Ovary (tissue), 10 donors: Measurements from ENCODE around the gene NKX1-2. TPM values are rescaled to one million over a fixed set of nuclear protein-coding genes. Genes with fewer than 3 reads are reported as not detected.

ENCODE experiments used
- DNase-seq, 5 donors: peaks; one replicate each; pipeline ENCODE4 v3.0.0-alpha.2; 2019 to 2020
- H3K27ac ChIP-seq, 2 donors: fragments of 200-600 bp; one replicate each; pipeline versions ENCODE4 v1.5.1 to v1.8.0; 2019 to 2022
- H3K27me3 ChIP-seq: fragments of 200-600 bp; one replicate; pipeline ENCODE4 v1.8.0; 2022
- H3K36me3 ChIP-seq: fragments of 200-600 bp; sonication (generic); one replicate; pipeline ENCODE4 v1.5.1; 2019
- H3K4me1 ChIP-seq: one replicate; pipeline ENCODE4 v1.8.1; 2013; ENCODE audit warnings: mild to moderate bottlenecking, moderate library complexity; ENCODE audit not compliant: insufficient read depth
- H3K4me3 ChIP-seq: fragments of 200-600 bp; sonication (generic); one replicate; pipeline ENCODE4 v1.5.1; 2017
- H3K9me3 ChIP-seq, 2 donors: fragments of 200-600 bp in 1 of 2; sonication (generic) in 1 of 2; one replicate each; pipeline versions ENCODE4 v1.5.1 to v1.8.1; 2013 to 2019; ENCODE audit warnings: mild to moderate bottlenecking in 1 of 2, moderate library complexity in 1 of 2
- CTCF ChIP-seq, 3 donors: fragments of 450-650 bp in 2 of 3; fragments of 200-600 bp in 1 of 3; IDR thresholded peaks; one replicate each; pipeline versions ENCODE4 v1.5.1 to v1.8.0; 2016 to 2022; ENCODE audit warnings: antibody characterized with exemption in 3 of 3, mild to moderate bottlenecking in 1 of 3
- EP300 ChIP-seq: sonication (generic); formaldehyde crosslinking; IDR thresholded peaks from one replicate; pipeline ENCODE4 v1.6.1; 2017; ENCODE audit warnings: antibody characterized with exemption
- POLR2A ChIP-seq: fragments of 450-650 bp; IDR thresholded peaks from one replicate; pipeline ENCODE4 v1.6.1; 2017; ENCODE audit warnings: antibody characterized with exemption, mild to moderate bottlenecking, moderate library complexity
- WGBS, 3 donors: extraction: QIAGEN DNeasy Blood & Tissue Kit in 1 of 3; methylation state at CpG; one replicate each; pipeline versions ENCODE4 v1.1.5 to v1.1.7; 2013 to 2017; 5-methylcytosine and 5-hydroxymethylcytosine counted together
- intact Hi-C, 4 donors: fragments of 100-400 bp; cut with DNase I; formaldehyde crosslinking; loops; one replicate each; pipeline versions ENCODE4 v1.11.0 to v1.15.1; 2022 to 2023
- long read RNA-seq, 3 donors: library from polyadenylated mRNA in 2 of 3; unstranded in 2 of 3; transcript quantifications; one replicate each; pipeline ENCODE4 v2.0.0 and lab custom pipeline, GENCODE V29; 2021 to 2026
- polyA plus RNA-seq, 2 donors: library from polyadenylated mRNA; stranded (reverse); fragments of 200-250 nt in 1 of 2; fragments of 350-450 nt in 1 of 2; fragmentation: Illumina TruSeq in 1 of 2; extraction: RNeasy Lipid Tissue Mini Kit (QIAGEN cat#74804) in 1 of 2; gene quantifications; one replicate each; pipeline ENCODE4 v1.2.3, GENCODE V29; 2013 to 2014
- total RNA-seq, 7 donors: library from RNA; depleted of rRNA in 2 of 7; stranded (reverse); fragments of >200 nt in 2 of 7; fragmentation: NEBNext Ultra II Directional in 3 of 7; extraction: Animal tissue kit (Norgen Biotek cat#: 25700) in 3 of 7; gene quantifications; one replicate each; pipeline versions ENCODE4 v1.1.0 to v1.2.4, GENCODE V29; 2016 to 2023
- donor health status: DM: no; HTN: no; CAD: no; lungs with moderate emphysema.
- donor health status: DM: no; HTN: no; CAD: no.
- donor health status: Bipolar disorder and iron deficiency.
- donor health status: DM: yes; HTN: yes; CAD: no.
- donor health status: DM: no; HTN: no; CAD: no.
- donor health status: DM: yes; HTN: yes; CAD: no.

NKX1-2 gene
- under 1 TPM in 1 of 7 donors, not detected in 6; 0.05 TPM for total RNA-seq
- polyA plus RNA-seq = not detected
- long read RNA-seq, donor 1 = 0 reads
- long read RNA-seq, donor 2, partial matches to known transcripts = 0 of 1 reads
- long read RNA-seq, donor 2, other reads (novel, unspliced or antisense) = 0 of 1 reads
- long read RNA-seq, donor 3 = 0 reads

- Histone ChIP-seq H3K27me3 (peaks cover 9% of the 10 kb centered on the region), H3K4me3 (no peak within 1 kb of the TSS), H3K9me3 (no peaks in the 10 kb centered on the region), H3K36me3 (no peaks in the 10 kb centered on the region), H3K27ac (no peak within 1 kb of the TSS), H3K4me1 (peaks cover 4% of the 10 kb centered on the region)
- DNase-seq = no peak
- TF ChIP-seq POLR2A (no peak), CTCF (IDR thresholded peaks at IDR 0.05) (no peak), EP300 (no peak)
- intact Hi-C loops = no loop called here
- WGBS, 3 donors = 2 to 4% (median 3%) methylated on average over 32 to 54 of the region's 57 CpGs
These were observed at the start of gene NKX1-2 for GRCh38 chr10:124450012-124450782. TSS of gene NKX1-2 (minus strand) at chr10:124450035. CDS start at chr10:124449943, 92 bp downstream.

- WGBS, 3 donors = 88 to 91% (median 91%) methylated on average over 8 of the region's 8 CpGs
- Histone ChIP-seq H3K4me1 (no peaks in the 10 kb centered on the region), H3K36me3 (no peaks in the 10 kb centered on the region), H3K27me3 (no peaks in the 10 kb centered on the region), H3K9me3 (no peaks in the 10 kb centered on the region), H3K27ac (no peak overlapping the region), H3K4me3 (no peak overlapping the region)
- DNase-seq = no peak
- intact Hi-C loops = loop anchor here in 1 of 4 donors (5.0 kb wide), 1 partner anchor 1481 kb away; no protein-coding TSS in a partner anchor
- no peak for TF ChIP-seq EP300
- TF ChIP-seq POLR2A = no peak
- no peak for TF ChIP-seq CTCF (IDR thresholded peaks at IDR 0.05)
These were observed 48.2 kb upstream of the NKX1-2 start for GRCh38 chr10:124498056-124498455.

- WGBS, 3 donors = 39 to 55% (median 42%) methylated on average over 15 of the region's 15 CpGs
- Histone ChIP-seq H3K9me3 (no peaks in the 10 kb centered on the region), H3K36me3 (no peaks in the 10 kb centered on the region), H3K27me3 (no peaks in the 10 kb centered on the region), H3K4me3 (no peak overlapping the region), H3K27ac (no peak overlapping the region), H3K4me1 (no peaks in the 10 kb centered on the region)
- TF ChIP-seq CTCF (IDR thresholded peaks at IDR 0.05) (no peak), EP300 (no peak), POLR2A (no peak)
- intact Hi-C loops = loop anchor here in 1 of 4 donors (5.0 kb wide), 1 partner anchor 1480 kb away; no protein-coding TSS in a partner anchor
- no peak for DNase-seq
These were observed 47.5 kb upstream of the NKX1-2 start for GRCh38 chr10:124497196-124497881.

GRCh38 chr10:124496620-124497019, 46.8 kb upstream of the NKX1-2 start:
- no peak for TF ChIP-seq EP300
- TF ChIP-seq POLR2A = no peak
- TF ChIP-seq CTCF (IDR thresholded peaks at IDR 0.05) = no peak
- Histone ChIP-seq H3K27me3 (no peaks in the 10 kb centered on the region), H3K4me3 (no peak overlapping the region), H3K36me3 (no peaks in the 10 kb centered on the region), H3K4me1 (no peaks in the 10 kb centered on the region), H3K27ac (no peak overlapping the region), H3K9me3 (no peaks in the 10 kb centered on the region)
- DNase-seq = no peak
- 91 to 96% (median 93%) methylated on average over 21 to 24 of the region's 24 CpGs for WGBS, 3 donors
- intact Hi-C loops = loop anchor here in 1 of 4 donors (5.0 kb wide), 1 partner anchor 1479 kb away; no protein-coding TSS in a partner anchor
